Stimulated activated CD4-positive, alpha-beta T cell treated with anti-CD3 and anti-CD28 coated beads, Interleukin-2, amount 100 ng/mL, for 48 hours (primary cell): ENCODE measurements around the gene RPIA.
"Not testable (repeated sequence)": the region's sequence is repeated elsewhere in the genome, so short reads cannot be mapped to it uniquely, and the experiment has no call there.

ENCODE experiments used
- DNase-seq, 2 donors: peaks; one replicate each; pipeline ENCODE4 v3.0.0-alpha.2; 2020

The RPIA gene

DNA sequence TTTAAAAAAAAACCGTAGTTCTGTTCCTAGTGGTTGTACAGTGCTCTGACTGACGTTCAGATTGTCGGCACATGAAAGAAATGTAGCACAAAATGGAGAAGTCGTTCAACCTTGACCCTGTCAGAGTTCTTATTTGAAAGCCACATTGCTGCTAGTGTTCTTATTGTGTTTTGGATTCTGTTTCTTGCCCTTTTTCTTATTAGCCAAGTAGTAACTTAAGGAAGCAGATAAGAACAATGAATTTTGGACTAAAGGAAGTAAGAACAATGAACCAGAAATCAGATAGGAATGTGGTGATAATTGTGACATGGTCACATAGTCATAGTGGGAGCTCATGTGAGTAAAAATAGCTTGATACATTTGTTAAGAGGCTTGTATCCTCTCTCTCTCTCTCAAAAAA, 45.9 kb downstream of the RPIA start:
- no peak for DNase-seq

DNA sequence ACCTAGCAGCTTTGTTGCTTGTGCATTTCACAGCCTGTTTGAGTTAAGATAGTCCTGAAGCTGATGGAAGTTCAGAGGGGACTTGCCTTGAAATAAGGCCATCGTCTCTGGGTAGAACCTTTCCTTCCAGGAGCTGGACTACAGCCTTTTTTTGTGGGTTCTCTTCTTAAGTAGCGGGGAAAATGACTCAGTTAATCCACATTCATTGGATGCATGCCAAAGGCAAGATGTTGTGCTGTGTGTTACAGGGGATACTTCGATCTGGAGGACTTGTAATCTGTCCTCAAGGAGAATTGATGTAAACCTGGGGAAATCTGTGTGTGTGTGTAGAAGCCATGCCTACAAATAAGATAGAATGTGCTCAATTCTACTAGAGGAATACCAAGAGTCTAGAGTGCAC, 46.8 kb downstream of the RPIA start:
- no peak for DNase-seq

DNA sequence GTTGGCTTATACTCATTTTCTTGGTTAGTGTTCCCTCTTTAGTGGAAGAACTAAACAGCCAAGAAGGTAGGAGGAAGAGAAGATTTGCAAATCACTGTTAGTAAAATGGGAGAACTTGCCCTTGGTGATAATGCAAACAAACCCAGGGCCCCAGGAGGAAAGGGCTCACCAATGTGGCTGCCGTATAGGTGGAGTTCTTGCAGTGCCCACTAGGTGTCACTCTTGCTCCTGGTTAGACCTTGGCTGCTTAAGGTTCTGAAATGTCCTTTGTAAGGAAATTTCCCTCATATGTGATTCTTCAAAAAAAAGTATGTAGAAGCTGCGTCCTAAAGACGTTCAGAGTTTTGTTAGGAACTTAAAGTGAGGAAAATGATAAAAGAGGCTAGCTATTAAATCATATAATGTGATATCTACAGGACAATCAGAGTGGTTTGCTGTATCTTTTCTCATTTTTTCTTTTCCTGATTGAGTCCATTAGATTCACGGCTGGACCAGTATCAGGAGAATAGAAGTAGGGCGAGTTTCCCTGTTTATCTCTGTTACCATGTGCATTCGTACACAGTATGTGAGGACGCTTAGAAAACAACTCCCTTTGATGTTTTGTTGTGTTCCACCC, 48.6 kb downstream of the RPIA start:
- peak; percentile 66 to 73 for DNase-seq

- no peak for DNase-seq
These were observed 55.5 kb downstream of the RPIA start for GRCh38 chr2:88746929-88747490.

DNA sequence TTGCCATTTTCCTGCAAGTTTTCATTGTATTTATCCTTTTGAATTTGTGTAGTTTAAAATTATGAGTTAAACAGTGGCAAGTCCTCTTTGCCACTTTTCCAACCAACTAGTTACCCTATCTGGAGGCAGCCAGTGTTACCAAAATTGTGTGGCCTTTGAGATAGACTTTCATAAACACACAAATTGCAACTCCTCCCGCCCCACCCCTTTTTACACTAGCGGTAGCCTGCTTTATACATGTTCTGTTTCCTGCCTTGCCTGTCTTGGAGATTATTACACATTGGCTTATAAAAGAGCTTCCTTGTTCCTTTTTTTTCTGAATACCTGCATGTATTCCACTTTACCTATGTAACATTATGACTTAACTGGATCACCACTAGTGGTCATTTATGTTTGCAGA, 56.5 kb downstream of the RPIA start:
- no peak for DNase-seq

GRCh38 chr2:88751768-88752167, 60.3 kb downstream of the RPIA start:
- DNase-seq = no peak

DNA sequence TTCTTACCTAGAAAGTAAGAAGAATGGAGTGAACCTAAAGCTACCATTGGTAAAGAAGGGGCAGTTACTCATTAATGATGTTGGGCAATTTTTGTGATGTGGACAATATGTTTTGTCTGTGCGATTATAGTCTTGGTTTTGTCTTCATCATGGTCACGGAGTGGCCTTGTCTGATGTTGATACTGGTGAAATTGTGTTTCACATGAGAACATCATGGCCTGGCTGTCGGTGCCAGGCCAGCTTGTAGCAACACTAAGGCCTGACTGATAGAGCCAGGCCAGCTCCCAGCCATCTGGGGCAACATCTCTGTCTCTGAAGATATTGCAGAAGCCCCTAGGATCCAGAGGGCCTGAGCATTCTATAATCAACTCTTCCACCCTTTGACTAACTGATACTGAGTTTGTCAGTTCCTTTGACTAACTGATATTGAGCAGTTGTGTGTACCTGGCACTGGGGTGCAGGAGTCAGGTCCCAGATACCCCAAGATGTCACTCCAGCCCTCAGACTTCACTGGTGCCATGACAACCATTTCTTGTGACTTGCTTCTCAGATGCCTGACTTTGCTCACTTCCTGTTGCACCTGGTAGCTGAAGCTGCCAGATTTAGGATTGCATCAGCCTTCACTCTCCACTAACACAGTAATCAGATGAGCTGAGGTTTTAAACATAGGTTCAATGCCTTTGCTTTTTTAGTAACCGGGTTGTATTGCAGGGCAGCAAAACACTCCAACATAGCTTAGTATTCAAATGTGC, 62.5 kb downstream of the RPIA start:
- no peak for DNase-seq

DNA sequence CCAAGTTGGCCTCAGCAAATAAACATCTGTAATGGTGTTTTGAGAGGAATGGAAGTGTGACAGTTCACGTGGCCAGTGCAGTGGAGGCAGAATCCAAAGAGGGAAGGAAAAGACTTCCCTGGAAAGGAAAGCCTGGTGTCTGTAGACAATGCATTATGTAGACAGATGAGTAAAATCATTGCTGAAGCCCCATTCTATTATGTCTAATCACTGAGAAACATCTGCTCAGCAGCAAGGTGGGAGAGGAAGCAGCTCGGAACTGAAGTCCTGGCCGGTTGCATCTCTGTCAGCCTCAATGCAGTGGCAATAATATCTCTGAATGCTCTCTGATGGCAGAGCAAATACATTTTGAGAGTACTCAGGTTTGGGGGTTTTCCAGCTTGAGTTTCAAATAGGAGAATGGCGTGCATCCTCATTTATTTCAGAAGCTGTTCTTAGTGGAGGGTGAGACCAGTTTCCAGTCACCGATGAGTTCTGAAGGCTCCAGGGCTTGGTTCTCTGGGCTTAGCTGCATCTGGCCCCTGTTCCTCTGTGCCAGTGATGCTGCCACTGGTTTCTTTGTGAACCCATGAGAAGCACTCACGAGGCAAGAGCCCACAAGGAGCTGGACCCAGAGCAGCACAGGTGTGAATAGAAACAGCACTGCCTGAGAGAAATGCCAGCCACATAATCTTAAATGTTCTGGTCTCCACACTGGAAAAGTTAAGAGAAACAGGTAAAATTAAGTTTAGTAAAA, 63.3 kb downstream of the RPIA start:
- DNase-seq = no peak

GRCh38 chr2:88755836-88756235, 64.4 kb downstream of the RPIA start:
- DNase-seq = no peak

DNA sequence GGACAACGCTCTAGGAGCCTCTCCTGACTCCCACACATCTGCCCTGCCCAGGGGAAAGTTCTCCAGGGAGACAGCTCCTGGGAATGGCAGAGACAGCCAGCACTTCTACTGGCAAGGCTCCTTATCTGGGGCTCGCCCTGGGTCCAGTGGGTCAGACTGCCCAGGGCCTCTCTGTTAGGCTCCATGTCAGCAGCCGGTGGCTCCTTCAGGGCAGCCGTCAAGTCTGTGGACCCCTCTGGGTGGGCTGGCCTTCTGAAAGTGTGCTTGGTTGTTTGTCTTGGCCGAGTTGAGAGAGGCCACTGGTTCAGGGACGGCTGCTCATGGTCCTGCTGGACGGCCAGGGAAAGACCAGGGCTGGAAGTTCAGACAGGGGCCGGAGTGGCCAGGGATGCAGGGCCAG, 65.6 kb downstream of the RPIA start:
- DNase-seq = no peak

GRCh38 chr2:88758702-88759101, 67.2 kb downstream of the RPIA start:
- DNase-seq = not testable (repeated sequence)

DNA sequence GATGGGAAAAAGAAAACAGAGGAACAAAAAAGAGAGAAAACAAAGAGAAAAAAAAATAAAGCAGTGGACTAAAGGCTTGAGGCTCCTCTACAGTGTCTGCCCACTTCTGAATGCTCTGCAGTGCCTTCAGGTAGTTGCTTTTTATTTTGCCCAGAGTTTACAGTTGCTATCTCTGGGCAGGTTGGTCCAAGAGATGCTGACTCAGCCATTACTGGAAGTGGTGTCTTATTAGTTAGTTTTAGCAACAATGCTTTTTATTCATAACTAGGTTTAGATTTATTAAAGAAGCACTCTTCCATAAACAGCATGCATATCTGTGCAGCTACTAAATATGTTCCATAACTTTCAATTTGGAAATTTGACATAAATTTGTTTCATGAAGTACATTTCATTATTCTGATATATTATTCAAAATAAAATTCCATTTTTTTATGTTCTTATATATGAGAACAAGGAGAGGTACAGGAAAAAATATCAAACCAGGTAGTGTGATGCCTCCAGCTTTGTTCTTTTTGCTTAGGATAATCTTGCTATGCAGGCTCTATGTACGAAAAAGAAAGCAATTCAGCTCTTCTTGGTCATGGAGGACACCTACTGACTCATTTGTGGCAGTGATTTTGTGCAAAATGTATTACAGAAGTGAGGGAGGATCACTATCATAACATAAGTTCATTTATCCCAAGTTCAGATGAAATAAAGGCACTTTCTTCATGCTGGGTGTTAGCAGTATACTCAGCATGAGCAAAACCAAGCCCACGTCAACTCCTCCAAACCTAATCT, 69.5 kb downstream of the RPIA start:
- no peak for DNase-seq

DNA sequence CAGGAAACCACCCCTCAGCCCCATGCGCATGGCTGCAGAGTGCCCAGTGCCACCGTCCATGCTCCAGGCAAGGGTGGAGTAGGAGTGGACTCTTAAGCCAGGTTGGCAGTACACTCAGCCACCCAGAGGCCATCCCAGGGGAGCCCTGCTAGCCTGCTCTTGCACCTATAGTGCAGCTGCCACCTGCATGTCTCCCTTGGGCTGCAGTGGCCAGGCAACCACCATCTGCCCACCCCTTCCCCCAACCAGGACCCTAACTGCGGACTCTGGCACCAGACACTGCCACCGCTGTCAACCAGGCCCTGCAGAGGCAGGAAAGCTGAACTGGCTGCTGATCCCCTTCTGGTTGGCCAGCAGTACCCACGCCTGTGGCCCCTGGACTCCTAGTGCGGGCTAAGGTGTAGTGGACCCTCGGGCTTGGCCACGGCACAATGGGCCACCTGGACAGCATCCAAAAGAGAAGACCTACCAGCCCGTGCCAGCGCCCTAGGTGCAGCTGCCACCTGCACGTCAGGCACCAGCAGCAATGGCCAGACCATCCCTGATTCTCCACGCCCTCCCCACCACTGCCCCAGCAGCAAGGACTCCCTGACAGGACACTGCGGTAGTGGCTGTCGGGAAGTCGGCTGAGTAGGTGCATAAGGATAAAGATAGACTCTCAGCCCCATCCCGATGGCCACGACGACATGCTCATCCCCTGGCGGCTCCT, 72.8 kb downstream of the RPIA start:
- no peak for DNase-seq

DNA sequence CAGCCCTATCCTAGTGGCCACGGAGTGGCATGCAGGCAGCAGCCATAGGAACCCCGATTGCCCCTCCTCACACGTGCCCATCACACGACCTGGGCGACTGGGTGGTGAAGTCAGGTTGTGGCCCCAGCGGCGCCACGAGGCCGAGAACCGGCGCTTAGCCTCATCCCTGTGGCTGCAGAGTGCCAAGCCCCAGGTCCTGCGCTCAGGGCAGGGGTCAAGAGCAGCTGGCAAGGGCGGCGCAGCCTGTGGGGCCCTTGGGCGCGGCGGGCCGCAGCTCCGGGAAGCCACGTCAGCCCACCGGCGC, 73.3 kb downstream of the RPIA start:
- no peak for DNase-seq

- DNase-seq = peak; percentile 21 to 38
These were observed 73.8 kb downstream of the RPIA start for GRCh38 chr2:88765154-88765888.

DNA sequence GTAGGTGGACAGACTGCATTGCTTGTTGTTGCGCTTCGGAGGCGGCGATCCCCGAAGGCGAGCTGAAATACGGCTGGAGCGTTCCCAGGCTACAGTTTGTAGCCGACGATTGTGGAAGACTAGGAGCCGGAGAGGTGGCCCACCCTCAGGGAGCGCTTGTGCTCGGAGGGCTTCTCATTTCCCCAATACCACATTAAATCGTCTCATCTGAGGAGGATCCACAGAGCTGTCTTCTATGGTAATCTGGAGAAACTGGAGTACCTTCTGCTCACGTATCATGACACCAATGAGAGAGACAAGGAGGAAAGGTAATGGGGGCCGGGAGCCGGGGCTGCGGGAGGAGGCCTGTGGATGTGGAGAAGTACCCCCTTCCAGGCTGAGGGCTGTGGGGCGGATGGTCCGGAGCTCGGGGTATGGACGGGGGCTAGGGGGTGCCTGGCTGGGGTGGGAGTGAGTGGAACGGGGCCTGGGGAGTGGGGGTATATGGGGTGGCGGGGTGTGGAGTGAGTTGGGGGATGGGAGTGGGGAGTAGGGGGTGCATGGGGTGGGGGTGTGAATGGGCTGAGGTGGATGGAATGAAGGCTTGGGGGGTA, 74.5 kb downstream of the RPIA start:
- DNase-seq = not testable (repeated sequence)

DNA sequence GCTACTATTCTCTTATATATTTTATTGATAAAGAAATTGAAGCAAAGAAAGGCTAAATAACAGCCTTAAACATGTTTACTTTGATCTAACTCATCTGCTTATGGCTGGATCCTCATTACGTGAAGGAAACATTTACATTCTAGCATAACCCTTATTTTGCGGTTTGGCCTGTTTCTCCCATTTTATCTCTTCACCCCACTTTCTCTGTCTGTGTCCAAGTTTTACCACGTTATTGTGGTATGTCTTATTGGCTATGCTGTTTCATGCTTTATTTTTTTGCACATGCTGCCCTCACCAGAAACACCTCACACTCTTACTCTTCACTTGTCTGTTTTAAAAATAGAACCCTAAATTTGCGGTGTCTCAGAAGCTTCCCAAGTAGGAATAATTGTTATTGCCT, 78.5 kb downstream of the RPIA start:
- DNase-seq = no peak

DNA sequence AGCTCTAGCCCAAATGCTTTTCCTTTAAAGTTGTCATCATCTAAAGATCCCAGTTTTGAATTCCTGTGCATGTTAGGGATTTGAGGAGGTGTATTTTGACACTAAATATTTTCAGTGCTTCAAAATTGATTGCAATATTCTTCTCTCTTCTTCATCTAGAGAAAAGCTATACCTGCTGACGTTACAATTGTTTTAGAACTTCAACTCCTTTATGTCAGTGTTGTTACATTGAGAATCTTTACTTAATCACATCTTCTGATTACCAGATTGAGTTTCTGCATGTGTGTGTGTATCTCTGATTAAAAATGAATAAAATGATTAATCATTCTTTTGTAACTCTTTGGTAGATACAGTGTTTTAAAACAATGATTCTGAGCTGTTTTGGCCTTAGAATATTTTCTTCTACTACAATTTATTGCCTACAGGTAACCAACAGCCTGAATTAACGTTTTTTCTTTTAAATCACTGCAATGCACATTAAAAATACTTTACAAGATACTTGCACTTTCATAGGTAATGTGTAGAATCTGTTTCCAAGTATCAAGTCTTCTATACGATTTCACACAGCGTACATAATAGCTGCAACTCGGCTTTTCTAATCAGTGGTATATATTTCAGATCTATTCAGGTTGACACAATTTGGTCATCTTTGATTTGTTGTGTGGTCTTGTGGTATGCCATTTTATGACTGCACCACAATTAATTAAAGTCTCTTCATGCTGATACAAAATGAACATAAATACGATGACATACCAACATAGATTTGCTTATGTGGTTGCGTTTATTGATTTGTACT, 82.0 kb downstream of the RPIA start:
- DNase-seq = not testable (repeated sequence)

- not testable (repeated sequence) for DNase-seq
These were observed 97.7 kb downstream of the RPIA start for GRCh38 chr2:88789213-88789612.

- DNase-seq = not testable (repeated sequence)
These were observed 104.5 kb downstream of the RPIA start for GRCh38 chr2:88795932-88796331.
